Keratinocyte (primary cell): Measurements from ENCODE around the gene ZMIZ1. TPM values are rescaled to one million over a fixed set of nuclear protein-coding genes. Genes with fewer than 3 reads are reported as not detected.

Experiments
- DNase-seq: peaks from one replicate; pipeline ENCODE4 v3.0.0-alpha.2; 2011; ENCODE audit warnings: low read depth, missing footprints, low spot score
- FAIRE-seq: peaks from 2 replicates; lab custom pipeline; 2011; peaks lifted over from hg19 to GRCh38; lab: Jason Lieb, UNC
- H2AFZ ChIP-seq: 2 replicates; pipeline ENCODE4 v1.6.0; 2012; ENCODE audit warnings: low read length, control low read depth, inconsistent platforms; ENCODE audit not compliant: control insufficient read depth
- H3K27ac ChIP-seq: 2 replicates; pipeline ENCODE4 v1.5.1; 2011; ENCODE audit warnings: low read length; ENCODE audit not compliant: control insufficient read depth, insufficient read depth
- H3K27me3 ChIP-seq: 3 replicates; pipeline ENCODE4 v1.6.0; 2011; ENCODE audit warnings: low read length; ENCODE audit not compliant: control insufficient read depth, insufficient read depth; ENCODE audit errors: extremely low read depth
- H3K36me3 ChIP-seq, 2 experiments: 2 replicates in 1 of 2; 3 replicates in 1 of 2; pipeline ENCODE4 v1.5.1; 2011; ENCODE audit warnings: low read length in 2 of 2, mild to moderate bottlenecking in 1 of 2; ENCODE audit not compliant: control insufficient read depth in 2 of 2, insufficient read depth in 2 of 2; ENCODE audit errors: extremely low read depth in 1 of 2
- H3K4me1 ChIP-seq: 3 replicates; pipeline ENCODE4 v1.5.1; 2011; ENCODE audit warnings: low read length; ENCODE audit not compliant: control insufficient read depth, insufficient read depth; ENCODE audit errors: extremely low read depth
- H3K4me2 ChIP-seq: 3 replicates; pipeline ENCODE4 v1.6.0; 2011; ENCODE audit warnings: low read depth, low read length; ENCODE audit not compliant: control insufficient read depth, insufficient read depth; ENCODE audit errors: extremely low read depth
- H3K4me3 ChIP-seq, 3 experiments: fragments of 200-600 bp in 1 of 3; sonication (generic) in 1 of 3; 2 replicates in 2 of 3; 3 replicates in 1 of 3; pipeline ENCODE4 v1.5.1; 2011 to 2016; ENCODE audit warnings: low read length in 3 of 3, mild to moderate bottlenecking in 3 of 3, control low read depth in 2 of 3, inconsistent platforms in 1 of 3, low read depth in 1 of 3, mixed read lengths in 1 of 3, mixed run types in 1 of 3, moderate library complexity in 1 of 3; ENCODE audit not compliant: control insufficient read depth in 2 of 3, insufficient read depth in 2 of 3; ENCODE audit errors: extremely low read depth in 1 of 3
- H3K79me2 ChIP-seq: 2 replicates; pipeline ENCODE4 v1.6.0; 2012; ENCODE audit warnings: low read length; ENCODE audit not compliant: control insufficient read depth, insufficient read depth
- H3K9ac ChIP-seq: 3 replicates; pipeline ENCODE4 v1.6.0; 2011; ENCODE audit warnings: low read length; ENCODE audit not compliant: control insufficient read depth, insufficient read depth; ENCODE audit errors: extremely low read depth
- H3K9me1 ChIP-seq: 3 replicates; pipeline ENCODE4 v1.6.0; 2011; ENCODE audit warnings: low read length; ENCODE audit not compliant: control insufficient read depth, insufficient read depth; ENCODE audit errors: extremely low read depth
- H3K9me3 ChIP-seq: 2 replicates; pipeline ENCODE4 v1.5.1; 2012; ENCODE audit warnings: low read depth, low read length; ENCODE audit not compliant: control insufficient read depth
- H4K20me1 ChIP-seq: 3 replicates; pipeline ENCODE4 v1.6.0; 2011; ENCODE audit warnings: low read length; ENCODE audit not compliant: control insufficient read depth, insufficient read depth; ENCODE audit errors: extremely low read depth
- EZH2 ChIP-seq: IDR thresholded peaks from one replicate; pipeline ENCODE4 v1.6.1; 2012; ENCODE audit warnings: inconsistent platforms, mild to moderate bottlenecking, low read length, moderate library complexity
- dilution Hi-C: fragments of 300-500 bp; cut with MboI; formaldehyde crosslinking; loops from one replicate; pipeline ENCODE4 v1.7.0; 2020; ENCODE audit warnings: low sequenced_read_pairs; ENCODE audit not compliant: extremely low pct_ligation_motif_present
- polyA plus RNA-seq, 5 experiments: library from polyadenylated mRNA; depleted of rRNA in 3 of 5; stranded (reverse) in 3 of 5; stranded (forward) in 1 of 5; unstranded in 1 of 5; fragments of >200 nt; gene quantifications; 1 replicate in 1 of 5; 2 replicates in 3 of 5; 3 replicates in 1 of 5; pipeline versions ENCODE4 v1.2.1 to v1.2.3, GENCODE V29; 2011 to 2012; ENCODE audit warnings: missing spikeins in 2 of 5, low read depth in 1 of 5, low replicate concordance in 1 of 5
- TF ChIP-seq, protein P1 (sequence below), 3 experiments: IDR thresholded peaks in 1 of 3; conservative IDR thresholded peaks in 1 of 3; optimal IDR thresholded peaks in 1 of 3; 2 replicates in 2 of 3; 3 replicates in 1 of 3; pipeline versions ENCODE3 to v1.5.1; 2011; ENCODE audit warnings: low read length in 3 of 3, mild to moderate bottlenecking in 3 of 3, moderate library complexity in 2 of 3, control low read depth in 1 of 3, inconsistent platforms in 1 of 3; ENCODE audit not compliant: insufficient read depth in 2 of 3; ENCODE audit errors: extremely low read depth in 1 of 3

ZMIZ1 gene
- polyA plus RNA-seq, 1 donor (not counting 4 experiments of a cell fraction or from before 2014, with no cell fraction given), result 1.8 TPM

DNA sequence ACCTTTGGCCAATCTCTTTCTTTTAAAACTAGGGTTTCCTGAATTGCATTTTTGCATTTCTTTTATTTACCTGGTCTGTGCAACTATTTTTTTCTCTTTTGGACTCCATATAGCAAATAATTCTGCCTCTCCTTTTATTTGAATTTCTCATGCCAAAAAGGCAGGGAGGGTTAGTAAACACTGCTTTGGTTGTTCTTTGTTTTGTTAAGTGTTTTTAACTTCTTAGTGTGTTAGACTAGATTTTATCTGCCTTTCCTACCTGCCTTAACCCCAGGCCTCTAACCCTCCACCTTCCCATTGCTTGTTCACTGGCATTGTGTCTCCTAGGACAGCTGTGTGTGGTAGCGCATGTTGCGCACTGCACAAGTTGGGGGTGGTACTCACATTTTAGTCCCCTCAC is 18.1 kb downstream of the ZMIZ1 start:
- no peaks in the 10 kb centered on the region for H3K36me3 ChIP-seq
- H3K9ac ChIP-seq, result no peak overlapping the region
- DNase-seq (no peak), FAIRE-seq (no peak)
- no peak overlapping the region for H3K4me3 ChIP-seq
- H3K4me2 ChIP-seq, result no peak overlapping the region
- no peak overlapping the region for H2AFZ ChIP-seq
- peaks cover 15% of the 10 kb centered on the region for H3K79me2 ChIP-seq
- TF ChIP-seq, protein P1, sequence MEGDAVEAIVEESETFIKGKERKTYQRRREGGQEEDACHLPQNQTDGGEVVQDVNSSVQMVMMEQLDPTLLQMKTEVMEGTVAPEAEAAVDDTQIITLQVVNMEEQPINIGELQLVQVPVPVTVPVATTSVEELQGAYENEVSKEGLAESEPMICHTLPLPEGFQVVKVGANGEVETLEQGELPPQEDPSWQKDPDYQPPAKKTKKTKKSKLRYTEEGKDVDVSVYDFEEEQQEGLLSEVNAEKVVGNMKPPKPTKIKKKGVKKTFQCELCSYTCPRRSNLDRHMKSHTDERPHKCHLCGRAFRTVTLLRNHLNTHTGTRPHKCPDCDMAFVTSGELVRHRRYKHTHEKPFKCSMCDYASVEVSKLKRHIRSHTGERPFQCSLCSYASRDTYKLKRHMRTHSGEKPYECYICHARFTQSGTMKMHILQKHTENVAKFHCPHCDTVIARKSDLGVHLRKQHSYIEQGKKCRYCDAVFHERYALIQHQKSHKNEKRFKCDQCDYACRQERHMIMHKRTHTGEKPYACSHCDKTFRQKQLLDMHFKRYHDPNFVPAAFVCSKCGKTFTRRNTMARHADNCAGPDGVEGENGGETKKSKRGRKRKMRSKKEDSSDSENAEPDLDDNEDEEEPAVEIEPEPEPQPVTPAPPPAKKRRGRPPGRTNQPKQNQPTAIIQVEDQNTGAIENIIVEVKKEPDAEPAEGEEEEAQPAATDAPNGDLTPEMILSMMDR (optimal IDR thresholded peaks at IDR 0.05 in 1 of 3, IDR thresholded peaks at IDR 0.05 in 1 of 3, conservative IDR thresholded peaks at IDR 0.05 in 1 of 3; ENCODE audit: extremely low read depth in 1 of 3, insufficient read depth in 2 of 3, low read length in 3 of 3), result no peak
- TF ChIP-seq EZH2, result no peak
- no peaks in the 10 kb centered on the region for H3K9me3 ChIP-seq
- peaks cover 32% of the 10 kb centered on the region for H3K4me1 ChIP-seq
- H3K27me3 ChIP-seq, result no peaks in the 10 kb centered on the region
- dilution Hi-C loops, result no loop called here
- peaks cover 7% of the 10 kb centered on the region for H3K9me1 ChIP-seq
- no peak overlapping the region for H3K27ac ChIP-seq
- peaks cover 6% of the 10 kb centered on the region for H4K20me1 ChIP-seq

DNA sequence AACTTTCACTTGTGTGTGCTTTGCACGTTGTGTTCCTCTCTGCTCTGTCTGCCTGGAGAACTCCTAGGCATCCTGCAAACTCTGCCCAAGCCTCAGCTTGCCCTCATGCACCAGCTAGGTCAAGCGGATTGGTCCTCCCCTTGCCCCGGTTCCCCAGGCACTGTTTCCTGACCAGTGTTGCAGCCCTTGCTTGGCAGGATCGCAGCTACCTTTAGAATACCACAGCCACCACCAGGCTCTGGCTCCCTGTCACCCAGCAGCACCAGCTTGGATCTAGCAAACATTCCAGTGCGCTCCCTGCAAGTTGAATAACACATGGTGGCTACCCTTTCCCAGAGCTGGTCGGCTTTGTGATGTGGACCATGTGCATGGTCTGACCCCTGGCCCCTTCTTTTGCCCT is 19.0 kb downstream of the ZMIZ1 start:
- H3K4me3 ChIP-seq, result no peak overlapping the region

More for the DNA sequence above, 19.0 kb downstream of the ZMIZ1 start:
- FAIRE-seq, result no peak
- DNase-seq, result no peak
- Histone ChIP-seq H3K27me3 (no peaks in the 10 kb centered on the region), H4K20me1 (peaks cover 2% of the 10 kb centered on the region), H3K9me1 (peaks cover 7% of the 10 kb centered on the region), H3K9ac (no peak overlapping the region), H2AFZ (no peak overlapping the region), H3K27ac (no peak overlapping the region), H3K79me2 (peaks cover 14% of the 10 kb centered on the region), H3K4me1 (peaks cover 29% of the 10 kb centered on the region), H3K36me3 (no peaks in the 10 kb centered on the region), H3K4me2 (peak overlapping the region; percentile 50), H3K9me3 (no peaks in the 10 kb centered on the region)
- TF ChIP-seq EZH2, result no peak
- TF ChIP-seq, protein P1 (optimal IDR thresholded peaks at IDR 0.05 in 1 of 3, IDR thresholded peaks at IDR 0.05 in 1 of 3, conservative IDR thresholded peaks at IDR 0.05 in 1 of 3; ENCODE audit: extremely low read depth in 1 of 3, insufficient read depth in 2 of 3, low read length in 3 of 3), result no peak
- dilution Hi-C loops, result no loop called here
